Loucy (cell line): ENCODE measurements around the gene PAX3.

ENCODE experiments used
- H2AFZ ChIP-seq: fragments of 200-600 bp; sonication (generic); 2 replicates; pipeline ENCODE4 v1.6.0; 2016; ENCODE audit warnings: antibody characterized with exemption, mild to moderate bottlenecking, low read length, moderate library complexity
- H3F3A ChIP-seq: fragments of 200-600 bp; 2 replicates; pipeline ENCODE4 v1.6.0; 2016; ENCODE audit warnings: antibody characterized with exemption, low read depth, mild to moderate bottlenecking
- H3K27me3 ChIP-seq: fragments of 200-600 bp; sonication (generic); 2 replicates; pipeline ENCODE4 v1.6.1; 2014; ENCODE audit warnings: low read length, mild to moderate bottlenecking; ENCODE audit not compliant: insufficient read depth, poor library complexity, severe bottlenecking
- H3K36me3 ChIP-seq: fragments of 200-600 bp; sonication (generic); 2 replicates; pipeline ENCODE4 v1.6.1; 2016; ENCODE audit warnings: low read length; ENCODE audit not compliant: insufficient read depth
- H3K4me1 ChIP-seq: fragments of 200-600 bp; sonication (generic); 2 replicates; pipeline ENCODE4 v1.5.1; 2014; ENCODE audit warnings: low read length, mild to moderate bottlenecking; ENCODE audit not compliant: insufficient read depth, poor library complexity, severe bottlenecking
- H3K4me2 ChIP-seq: fragments of 200-600 bp; sonication (generic); 2 replicates; pipeline ENCODE4 v1.6.0; 2014; ENCODE audit warnings: antibody characterized with exemption, low read length, low read depth, mild to moderate bottlenecking; ENCODE audit not compliant: poor library complexity, severe bottlenecking
- H3K4me3 ChIP-seq: fragments of 200-600 bp; sonication (generic); 2 replicates; pipeline ENCODE4 v1.5.1; 2014; ENCODE audit warnings: low read length, mild to moderate bottlenecking, mixed read lengths; ENCODE audit not compliant: poor library complexity, severe bottlenecking
- H3K79me2 ChIP-seq: fragments of 200-600 bp; sonication (generic); 2 replicates; pipeline ENCODE4 v1.6.1; 2014; ENCODE audit warnings: low read length; ENCODE audit not compliant: insufficient read depth
- H3K9ac ChIP-seq: fragments of 200-600 bp; sonication (generic); 2 replicates; pipeline ENCODE4 v1.6.0; 2014; ENCODE audit warnings: mild to moderate bottlenecking, low read depth, low read length, moderate library complexity; ENCODE audit not compliant: poor library complexity, severe bottlenecking
- H3K9me2 ChIP-seq: fragments of 200-600 bp; sonication (generic); replicated peaks from 2 replicates; pipeline ENCODE4 v1.6.1; 2016; ENCODE audit warnings: low read depth, low read length, mixed read lengths
- H3K9me3 ChIP-seq: fragments of 200-600 bp; sonication (generic); 2 replicates; pipeline ENCODE4 v1.6.1; 2014; ENCODE audit warnings: mild to moderate bottlenecking, antibody characterized with exemption, low read length, low read depth; ENCODE audit not compliant: insufficient read depth
- H4K20me1 ChIP-seq: fragments of 200-600 bp; sonication (generic); 2 replicates; pipeline ENCODE4 v1.6.0; 2014; ENCODE audit warnings: antibody characterized with exemption, low read length, mild to moderate bottlenecking; ENCODE audit not compliant: insufficient read depth, poor library complexity, severe bottlenecking
- EZH2phosphoT487 ChIP-seq: fragments of 200-600 bp; IDR thresholded peaks from 2 replicates; pipeline ENCODE4 v1.6.1; 2018; ENCODE audit warnings: antibody characterized with exemption, mild to moderate bottlenecking, moderate library complexity, borderline replicate concordance
- TF ChIP-seq, protein P1 (sequence below): fragments of 200-600 bp; sonication (generic); conservative IDR thresholded peaks from 2 replicates; pipeline ENCODE4 v1.5.1; 2014; ENCODE audit warnings: mild to moderate bottlenecking, antibody characterized with exemption, low read length

Gene PAX3

DNA sequence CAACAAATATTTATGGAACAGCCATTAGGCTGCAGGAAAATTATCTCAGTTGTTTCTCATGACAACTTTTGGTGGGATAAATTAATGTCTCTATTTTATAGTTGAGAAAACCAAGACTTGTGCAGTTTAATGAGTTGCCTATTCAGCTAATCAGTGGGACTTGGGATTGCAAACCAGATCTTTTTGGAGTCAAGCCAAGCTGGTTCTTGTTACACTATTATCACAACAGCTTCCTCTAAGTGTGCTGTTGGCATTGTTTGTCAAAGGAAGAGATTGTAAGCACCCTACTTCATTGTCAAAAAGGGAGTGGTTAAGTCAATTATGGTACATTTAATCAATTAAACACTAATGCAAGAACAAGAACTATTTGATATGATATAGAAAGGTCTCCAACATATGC, 119.2 kb downstream of the PAX3 start:
- H3K9me2 ChIP-seq: no peaks in the 10 kb centered on the region
- no peaks in the 10 kb centered on the region for H3K9me3 ChIP-seq
- H3F3A ChIP-seq: no peaks in the 10 kb centered on the region
- no peak overlapping the region for H3K9ac ChIP-seq
- no peaks in the 10 kb centered on the region for H3K79me2 ChIP-seq
- H4K20me1 ChIP-seq: no peaks in the 10 kb centered on the region
- H3K36me3 ChIP-seq: no peaks in the 10 kb centered on the region
- no peak overlapping the region for H3K4me3 ChIP-seq
- no peak overlapping the region for H3K4me2 ChIP-seq
- H2AFZ ChIP-seq: no peak overlapping the region
- no peaks in the 10 kb centered on the region for H3K4me1 ChIP-seq
- TF ChIP-seq EZH2phosphoT487: no peak
- TF ChIP-seq, protein P1, sequence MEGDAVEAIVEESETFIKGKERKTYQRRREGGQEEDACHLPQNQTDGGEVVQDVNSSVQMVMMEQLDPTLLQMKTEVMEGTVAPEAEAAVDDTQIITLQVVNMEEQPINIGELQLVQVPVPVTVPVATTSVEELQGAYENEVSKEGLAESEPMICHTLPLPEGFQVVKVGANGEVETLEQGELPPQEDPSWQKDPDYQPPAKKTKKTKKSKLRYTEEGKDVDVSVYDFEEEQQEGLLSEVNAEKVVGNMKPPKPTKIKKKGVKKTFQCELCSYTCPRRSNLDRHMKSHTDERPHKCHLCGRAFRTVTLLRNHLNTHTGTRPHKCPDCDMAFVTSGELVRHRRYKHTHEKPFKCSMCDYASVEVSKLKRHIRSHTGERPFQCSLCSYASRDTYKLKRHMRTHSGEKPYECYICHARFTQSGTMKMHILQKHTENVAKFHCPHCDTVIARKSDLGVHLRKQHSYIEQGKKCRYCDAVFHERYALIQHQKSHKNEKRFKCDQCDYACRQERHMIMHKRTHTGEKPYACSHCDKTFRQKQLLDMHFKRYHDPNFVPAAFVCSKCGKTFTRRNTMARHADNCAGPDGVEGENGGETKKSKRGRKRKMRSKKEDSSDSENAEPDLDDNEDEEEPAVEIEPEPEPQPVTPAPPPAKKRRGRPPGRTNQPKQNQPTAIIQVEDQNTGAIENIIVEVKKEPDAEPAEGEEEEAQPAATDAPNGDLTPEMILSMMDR: no peak
- H3K27me3 ChIP-seq: no peaks in the 10 kb centered on the region

- Histone ChIP-seq H3K36me3 (no peaks in the 10 kb centered on the region), H3K9ac (no peak overlapping the region), H3K27me3 (no peaks in the 10 kb centered on the region), H2AFZ (no peak overlapping the region), H3K9me3 (no peaks in the 10 kb centered on the region), H4K20me1 (no peaks in the 10 kb centered on the region), H3K4me3 (no peak overlapping the region), H3K9me2 (no peaks in the 10 kb centered on the region), H3K4me2 (no peak overlapping the region), H3F3A (no peaks in the 10 kb centered on the region), H3K79me2 (no peaks in the 10 kb centered on the region), H3K4me1 (no peaks in the 10 kb centered on the region)
- TF ChIP-seq, protein P1: no peak
- TF ChIP-seq EZH2phosphoT487: no peak
These were observed 120.3 kb downstream of the PAX3 start for GRCh38 chr2:222178450-222178849.

- Histone ChIP-seq H3K27me3 (no peaks in the 10 kb centered on the region), H3K9me3 (no peaks in the 10 kb centered on the region), H3K79me2 (no peaks in the 10 kb centered on the region), H3K36me3 (no peaks in the 10 kb centered on the region), H2AFZ (no peak overlapping the region), H4K20me1 (no peaks in the 10 kb centered on the region), H3F3A (no peaks in the 10 kb centered on the region), H3K4me2 (no peak overlapping the region), H3K4me3 (no peak overlapping the region), H3K9ac (no peak overlapping the region), H3K4me1 (no peaks in the 10 kb centered on the region), H3K9me2 (no peaks in the 10 kb centered on the region)
- no peak for TF ChIP-seq EZH2phosphoT487
- TF ChIP-seq, protein P1: no peak
These were observed 121.9 kb downstream of the PAX3 start for GRCh38 chr2:222176890-222177289.
